HepG2 (cell line): ENCODE results near the gene TGM1. TPM values are rescaled to one million over a fixed set of nuclear protein-coding genes. Genes with fewer than 3 reads are reported as not detected.

Experiments used
- DMTF1 ChIP-seq: sonication (generic); formaldehyde crosslinking; IDR thresholded peaks from 2 replicates; pipeline ENCODE4 v1.4.0; 2020; ENCODE audit warnings: mild to moderate bottlenecking, missing genetic modification reagents
- DNMT1 ChIP-seq: sonication (generic); formaldehyde crosslinking; IDR thresholded peaks from 2 replicates; pipeline ENCODE4 v1.5.1; 2020; ENCODE audit warnings: mild to moderate bottlenecking, missing genetic modification reagents
- GZF1 ChIP-seq: sonication (generic); formaldehyde crosslinking; IDR thresholded peaks from 2 replicates; pipeline ENCODE4 v1.5.1; 2020; ENCODE audit warnings: mild to moderate bottlenecking, missing genetic modification reagents
- HNRNPUL1 ChIP-seq: fragments of 200-400 bp; formaldehyde crosslinking; IDR thresholded peaks from 2 replicates; pipeline ENCODE4 v1.6.1; 2017; ENCODE audit warnings: low read depth, mild to moderate bottlenecking, low read length, moderate library complexity
- NCOA2 ChIP-seq: sonication (generic); formaldehyde crosslinking; IDR thresholded peaks from 2 replicates; pipeline ENCODE4 v1.8.0; 2022; ENCODE audit warnings: inconsistent platforms
- NFE2L1 ChIP-seq: sonication (generic); formaldehyde crosslinking; IDR thresholded peaks from 2 replicates; pipeline ENCODE4 v1.4.0; 2020; ENCODE audit warnings: missing genetic modification reagents, mild to moderate bottlenecking, borderline replicate concordance
- NONO ChIP-seq, 2 experiments: fragments of 450-650 bp in 1 of 2; sonication (generic) in 1 of 2; formaldehyde crosslinking in 1 of 2; IDR thresholded peaks in 1 of 2; conservative IDR thresholded peaks in 1 of 2; 2 replicates each; pipeline versions ENCODE4 v1.6.1 to v1.8.0; 2017 to 2022; ENCODE audit warnings: mild to moderate bottlenecking in 1 of 2, missing genetic modification reagents in 1 of 2, moderate library complexity in 1 of 2
- NR2F6 ChIP-seq, 2 experiments: IDR thresholded peaks; 2 replicates each; pipeline ENCODE4 v1.6.1; 2016; ENCODE audit warnings: antibody characterized with exemption in 1 of 2, mild to moderate bottlenecking in 1 of 2
- PREB ChIP-seq: sonication (generic); formaldehyde crosslinking; IDR thresholded peaks from 2 replicates; pipeline ENCODE4 v1.4.0; 2020; ENCODE audit warnings: missing genetic modification reagents
- RNF2 ChIP-seq: fragments of 450-650 bp; conservative IDR thresholded peaks from 2 replicates; pipeline ENCODE4 v1.6.1; 2016; ENCODE audit warnings: low read depth
- SAFB2 ChIP-seq: sonication (generic); formaldehyde crosslinking; IDR thresholded peaks from 2 replicates; pipeline ENCODE4 v1.5.1; 2020; ENCODE audit warnings: missing genetic modification reagents, low read depth, mild to moderate bottlenecking, borderline replicate concordance
- THYN1 ChIP-seq: sonication (generic); formaldehyde crosslinking; IDR thresholded peaks from 2 replicates; pipeline ENCODE4 v1.8.1; 2023; ENCODE audit warnings: low read depth, mild to moderate bottlenecking, moderate library complexity, missing genetic modification reagents, borderline replicate concordance
- ZBTB46 ChIP-seq: sonication (generic); formaldehyde crosslinking; IDR thresholded peaks from 2 replicates; pipeline ENCODE4 v1.4.0; 2020; ENCODE audit warnings: mild to moderate bottlenecking, missing genetic modification reagents, borderline replicate concordance
- ZBTB7A ChIP-seq: sonication (generic); formaldehyde crosslinking; IDR thresholded peaks from 2 replicates; pipeline ENCODE4 v1.8.0; 2022; ENCODE audit warnings: mild to moderate bottlenecking, missing genetic modification reagents
- ZFX ChIP-seq: sonication (generic); formaldehyde crosslinking; IDR thresholded peaks from 2 replicates; pipeline ENCODE4 v1.4.0; 2020; ENCODE audit warnings: mild to moderate bottlenecking, low read depth, missing genetic modification reagents, moderate library complexity
- ZNF143 ChIP-seq: sonication (generic); formaldehyde crosslinking; IDR thresholded peaks from 2 replicates; pipeline ENCODE4 v1.4.0; 2020; ENCODE audit warnings: missing genetic modification reagents
- ZNF317 ChIP-seq: sonication (generic); formaldehyde crosslinking; IDR thresholded peaks from 2 replicates; pipeline ENCODE4 v1.5.0; 2020; ENCODE audit warnings: mild to moderate bottlenecking, missing genetic modification reagents
- ZNF512B ChIP-seq: sonication (generic); formaldehyde crosslinking; IDR thresholded peaks from 2 replicates; pipeline ENCODE4 v1.5.1; 2020; ENCODE audit warnings: missing genetic modification reagents, mild to moderate bottlenecking, borderline replicate concordance
- ZNF530 ChIP-seq: sonication (generic); formaldehyde crosslinking; IDR thresholded peaks from 2 replicates; pipeline ENCODE4 v1.5.0; 2020; ENCODE audit warnings: low read depth, mild to moderate bottlenecking, missing genetic modification reagents
- ZNF572 ChIP-seq: sonication (generic); formaldehyde crosslinking; IDR thresholded peaks from 2 replicates; pipeline ENCODE4 v1.5.1; 2020; ENCODE audit warnings: mild to moderate bottlenecking, missing genetic modification reagents
- polyA plus RNA-seq, 8 experiments: library from polyadenylated mRNA; depleted of rRNA in 3 of 8; stranded (reverse) in 7 of 8; unstranded in 1 of 8; fragments of >200 nt; fragmentation: Illumina TruSeq in 4 of 8; extraction: Trizol in 4 of 8; gene quantifications; 2 replicates each; pipeline versions ENCODE4 v1.2.1 to v1.2.3, GENCODE V29; 2011 to 2016; ENCODE audit warnings: low read depth in 4 of 8, missing spikeins in 1 of 8, mixed read lengths in 1 of 8; ENCODE audit not compliant: insufficient read depth in 1 of 8
- total RNA-seq, 5 experiments: library from RNA; depleted of rRNA; stranded (reverse); fragments of >200 nt; fragmentation: Illumina TruSeq; extraction: Trizol; gene quantifications; 2 replicates each; pipeline ENCODE4 v1.2.3, GENCODE V29; 2016; ENCODE audit warnings: low read depth in 1 of 5

Gene TGM1
- total and polyA plus RNA-seq, 2 of the 13 experiments (the other 11 are each of a cell fraction or from before 2014, with no cell fraction given): 3.2 to 10.6 TPM

- no peak; the same call in 1 of the 2 replicates for TF ChIP-seq ZBTB46 (CRISPR knock-in tag)
- no peak for TF ChIP-seq HNRNPUL1
- peak; percentile 70; the same call in 1 of the 2 replicates for TF ChIP-seq ZNF143 (CRISPR knock-in tag)
- TF ChIP-seq ZNF572 (CRISPR knock-in tag): peak; percentile 73
- TF ChIP-seq ZBTB7A (CRISPR knock-in tag): peak; percentile 76
- peak; percentile 94 for TF ChIP-seq ZNF317 (CRISPR knock-in tag)
- TF ChIP-seq THYN1: no peak; the same call in 1 of the 2 replicates
- peak; percentile 64; the same call in 1 of the 2 replicates for TF ChIP-seq NCOA2 (CRISPR knock-in tag)
- peak; percentile 97 for TF ChIP-seq DNMT1 (CRISPR knock-in tag)
- peak; percentile 86 for TF ChIP-seq GZF1 (CRISPR knock-in tag)
- no peak for TF ChIP-seq ZNF530 (CRISPR knock-in tag)
- peak; percentile 72 for TF ChIP-seq RNF2
- peak; percentile 27; the same call in 1 of the 2 replicates for TF ChIP-seq DMTF1 (CRISPR knock-in tag)
- peak; percentile 99 for TF ChIP-seq ZFX (CRISPR knock-in tag)
- peak; percentile 15; the same call in 1 of the 2 replicates for TF ChIP-seq NFE2L1 (CRISPR knock-in tag)
- TF ChIP-seq ZNF512B: no peak; the same call in 1 of the 2 replicates
- TF ChIP-seq NONO (IDR thresholded peaks at IDR 0.05): no peak
- TF ChIP-seq NONO (CRISPR knock-in tag; conservative IDR thresholded peaks at IDR 0.05): no peak
- TF ChIP-seq SAFB2 (CRISPR knock-in tag): peak; percentile 100
- TF ChIP-seq PREB (CRISPR knock-in tag): no peak; the same call in 1 of the 2 replicates
- no peak for TF ChIP-seq NR2F6 (IDR thresholded peaks at IDR 0.05)
- TF ChIP-seq NR2F6 (CRISPR knock-in tag; IDR thresholded peaks at IDR 0.05): peak; percentile 54
These were observed 36.5 kb upstream of the TGM1 start, which contains the start of the genes DHRS1 and NOP9 (continued) for GRCh38 chr14:24299255-24300191.
